ENCODE measurements around the gene L3HYPDH.
A peak's percentile ranks its signal among the peaks of the same experiment; 100 is the strongest.

L3HYPDH gene

GRCh38 chr14:59483819-59484638 lies at the start of gene L3HYPDH, which contains the start of gene JKAMP:
Gene L3HYPDH, minus strand, starts transcription at chr14:59484408. Its CDS starts 92 bp downstream, at chr14:59484316.
Gene JKAMP, plus strand, starts transcription at chr14:59484517. Its CDS starts 73 bp downstream, at chr14:59484590.
- H3K36me3 ChIP-seq (ENCODE audit: control insufficient read depth in 5 of 5, insufficient read depth in 5 of 5, low read length in 5 of 5), result peaks cover 4 to 18% (median 8%) of the 10 kb centered on the region in 5 donors
- H3K9ac ChIP-seq (ENCODE audit: low read length in 5 of 5), result peak within 1 kb of the TSS; percentile 78 to 94 (median 90)
- peaks cover 0 to 61% (median 59%) of the 10 kb centered on the region in 5 donors for H3K4me1 ChIP-seq (ENCODE audit: control insufficient read depth in 5 of 5, insufficient read depth in 5 of 5, low read length in 5 of 5)
- peak within 1 kb of the TSS; percentile 83 to 98 (median 92) for H3K4me3 ChIP-seq (ENCODE audit: low read depth in 1 of 5, low read length in 5 of 5)
- H3K27ac ChIP-seq (ENCODE audit: low read depth, low read length), result peak within 1 kb of the TSS; percentile 95
- H3K9me3 ChIP-seq (ENCODE audit: control insufficient read depth in 5 of 5, low read length in 5 of 5), result no peaks in the 10 kb centered on the region
- no peaks in the 10 kb centered on the region for H3K27me3 ChIP-seq (ENCODE audit: control insufficient read depth in 5 of 5, insufficient read depth in 4 of 5, low read length in 5 of 5)

- H3K9me3 ChIP-seq (ENCODE audit: control insufficient read depth in 5 of 5, low read length in 5 of 5), result peaks cover 0 to 4% (median 0%) of the 10 kb centered on the region in 5 donors
- H3K27ac ChIP-seq (ENCODE audit: low read depth, low read length), result no peak overlapping the region
- no peak overlapping the region for H3K4me3 ChIP-seq (ENCODE audit: low read depth in 1 of 5, low read length in 5 of 5)
- no peaks in the 10 kb centered on the region for H3K27me3 ChIP-seq (ENCODE audit: control insufficient read depth in 5 of 5, insufficient read depth in 4 of 5, low read length in 5 of 5)
- H3K4me1 ChIP-seq (ENCODE audit: control insufficient read depth in 5 of 5, insufficient read depth in 5 of 5, low read length in 5 of 5), result no peaks in the 10 kb centered on the region
- no peak overlapping the region for H3K9ac ChIP-seq (ENCODE audit: low read length in 5 of 5)
- no peaks in the 10 kb centered on the region for H3K36me3 ChIP-seq (ENCODE audit: control insufficient read depth in 5 of 5, insufficient read depth in 5 of 5, low read length in 5 of 5)
Measured at GRCh38 chr14:59532419-59532818, 48.2 kb upstream of the L3HYPDH start.

GRCh38 chr14:59530349-59530748 lies 46.1 kb upstream of the L3HYPDH start:
- Histone ChIP-seq H3K4me3 (ENCODE audit: low read depth in 1 of 5, low read length in 5 of 5) (no peak overlapping the region), H3K4me1 (ENCODE audit: control insufficient read depth in 5 of 5, insufficient read depth in 5 of 5, low read length in 5 of 5) (no peaks in the 10 kb centered on the region), H3K27me3 (ENCODE audit: control insufficient read depth in 5 of 5, insufficient read depth in 4 of 5, low read length in 5 of 5) (no peaks in the 10 kb centered on the region), H3K9ac (ENCODE audit: low read length in 5 of 5) (no peak overlapping the region), H3K9me3 (ENCODE audit: control insufficient read depth in 5 of 5, low read length in 5 of 5) (peaks cover 0 to 4% (median 0%) of the 10 kb centered on the region in 5 donors), H3K36me3 (ENCODE audit: control insufficient read depth in 5 of 5, insufficient read depth in 5 of 5, low read length in 5 of 5) (no peaks in the 10 kb centered on the region), H3K27ac (ENCODE audit: low read depth, low read length) (no peak overlapping the region)

- Histone ChIP-seq H3K9ac (ENCODE audit: low read length in 5 of 5) (no peak overlapping the region), H3K4me3 (ENCODE audit: low read depth in 1 of 5, low read length in 5 of 5) (no peak overlapping the region), H3K27me3 (ENCODE audit: control insufficient read depth in 5 of 5, insufficient read depth in 4 of 5, low read length in 5 of 5) (no peaks in the 10 kb centered on the region), H3K27ac (ENCODE audit: low read depth, low read length) (no peak overlapping the region), H3K4me1 (ENCODE audit: control insufficient read depth in 5 of 5, insufficient read depth in 5 of 5, low read length in 5 of 5) (no peaks in the 10 kb centered on the region), H3K36me3 (ENCODE audit: control insufficient read depth in 5 of 5, insufficient read depth in 5 of 5, low read length in 5 of 5) (no peaks in the 10 kb centered on the region), H3K9me3 (ENCODE audit: control insufficient read depth in 5 of 5, low read length in 5 of 5) (peaks cover 0 to 4% (median 0%) of the 10 kb centered on the region in 5 donors)
Measured at GRCh38 chr14:59529189-59529588, 45.0 kb upstream of the L3HYPDH start.

- Histone ChIP-seq H3K27me3 (ENCODE audit: control insufficient read depth in 5 of 5, insufficient read depth in 4 of 5, low read length in 5 of 5) (no peaks in the 10 kb centered on the region), H3K9ac (ENCODE audit: low read length in 5 of 5) (no peak overlapping the region), H3K4me3 (ENCODE audit: low read depth in 1 of 5, low read length in 5 of 5) (no peak overlapping the region), H3K4me1 (ENCODE audit: control insufficient read depth in 5 of 5, insufficient read depth in 5 of 5, low read length in 5 of 5) (no peaks in the 10 kb centered on the region), H3K36me3 (ENCODE audit: control insufficient read depth in 5 of 5, insufficient read depth in 5 of 5, low read length in 5 of 5) (no peaks in the 10 kb centered on the region), H3K9me3 (ENCODE audit: control insufficient read depth in 5 of 5, low read length in 5 of 5) (no peaks in the 10 kb centered on the region), H3K27ac (ENCODE audit: low read depth, low read length) (no peak overlapping the region)
Measured at GRCh38 chr14:59520224-59520623, 36.0 kb upstream of the L3HYPDH start.

DNA sequence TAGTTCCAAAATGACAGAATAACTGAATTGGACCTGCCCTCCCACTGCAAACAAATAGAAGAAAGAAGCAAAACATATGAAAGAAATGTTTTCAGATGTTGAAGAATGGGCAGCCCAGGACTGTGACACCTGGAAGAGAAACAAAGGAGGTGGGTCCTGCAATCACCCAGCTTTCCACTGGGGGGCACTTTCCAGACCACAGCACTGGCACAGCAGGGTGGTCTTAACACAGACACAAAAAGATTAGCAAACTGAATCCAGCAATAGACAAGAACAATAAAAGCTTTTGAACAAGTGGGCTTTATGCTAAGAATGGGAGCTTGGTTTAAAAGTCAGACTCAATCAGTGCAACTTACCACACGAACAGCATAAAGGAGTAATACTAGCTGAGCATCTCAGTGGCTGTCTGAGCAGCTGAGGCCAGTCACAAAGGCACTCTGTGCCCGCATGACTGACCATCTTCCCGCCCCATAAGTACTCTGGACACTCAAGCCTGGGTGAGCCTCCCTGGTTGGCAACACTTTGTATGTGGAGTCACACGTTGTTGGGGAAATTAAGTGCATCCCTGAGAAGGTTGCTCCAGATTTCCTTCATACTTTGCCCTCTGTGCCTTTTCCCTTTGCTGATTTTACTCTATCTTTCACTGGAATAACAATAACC lies 27.8 kb upstream of the L3HYPDH start:
- Histone ChIP-seq H3K27ac (ENCODE audit: low read depth, low read length) (no peak overlapping the region), H3K4me1 (ENCODE audit: control insufficient read depth in 5 of 5, insufficient read depth in 5 of 5, low read length in 5 of 5) (peaks cover 0 to 2% (median 0%) of the 10 kb centered on the region in 5 donors)

DNA sequence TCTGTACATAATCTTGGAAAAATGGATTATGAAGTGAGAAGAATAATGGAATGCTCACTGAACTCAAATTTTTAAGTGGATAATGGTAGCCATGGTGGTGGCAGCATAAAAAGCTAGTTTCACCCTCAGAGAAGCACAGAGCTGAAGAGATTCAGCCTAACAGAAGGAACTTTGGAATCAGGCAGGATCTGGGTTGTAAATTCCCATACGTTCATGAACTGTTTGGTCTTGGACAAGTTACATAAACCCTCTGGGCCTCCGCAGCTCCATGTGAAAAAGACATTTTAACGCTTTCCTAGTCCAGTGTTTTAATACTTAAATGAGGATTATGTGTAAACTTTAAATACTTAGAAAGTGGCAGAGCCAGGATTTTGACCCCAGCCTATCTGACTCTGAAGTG lies 26.8 kb upstream of the L3HYPDH start:
- H3K36me3 ChIP-seq (ENCODE audit: control insufficient read depth in 5 of 5, insufficient read depth in 5 of 5, low read length in 5 of 5), result no peaks in the 10 kb centered on the region

More for the DNA sequence above, 27.8 kb upstream of the L3HYPDH start:
- Histone ChIP-seq H3K4me3 (ENCODE audit: low read depth in 1 of 5, low read length in 5 of 5) (no peak overlapping the region), H3K36me3 (ENCODE audit: control insufficient read depth in 5 of 5, insufficient read depth in 5 of 5, low read length in 5 of 5) (no peaks in the 10 kb centered on the region), H3K9ac (ENCODE audit: low read length in 5 of 5) (no peak overlapping the region), H3K27me3 (ENCODE audit: control insufficient read depth in 5 of 5, insufficient read depth in 4 of 5, low read length in 5 of 5) (no peaks in the 10 kb centered on the region), H3K9me3 (ENCODE audit: control insufficient read depth in 5 of 5, low read length in 5 of 5) (no peaks in the 10 kb centered on the region)

GRCh38 chr14:59510001-59510400 lies 25.8 kb upstream of the L3HYPDH start:
- Histone ChIP-seq H3K4me1 (ENCODE audit: control insufficient read depth in 5 of 5, insufficient read depth in 5 of 5, low read length in 5 of 5) (peaks cover 0 to 2% (median 0%) of the 10 kb centered on the region in 5 donors), H3K36me3 (ENCODE audit: control insufficient read depth in 5 of 5, insufficient read depth in 5 of 5, low read length in 5 of 5) (peaks cover 0 to 3% (median 0%) of the 10 kb centered on the region in 5 donors), H3K27me3 (ENCODE audit: control insufficient read depth in 5 of 5, insufficient read depth in 4 of 5, low read length in 5 of 5) (no peaks in the 10 kb centered on the region), H3K9me3 (ENCODE audit: control insufficient read depth in 5 of 5, low read length in 5 of 5) (no peaks in the 10 kb centered on the region), H3K27ac (ENCODE audit: low read depth, low read length) (no peak overlapping the region), H3K4me3 (ENCODE audit: low read depth in 1 of 5, low read length in 5 of 5) (no peak overlapping the region), H3K9ac (ENCODE audit: low read length in 5 of 5) (no peak overlapping the region)

More for the DNA sequence above, 26.8 kb upstream of the L3HYPDH start:
- Histone ChIP-seq H3K27me3 (ENCODE audit: control insufficient read depth in 5 of 5, insufficient read depth in 4 of 5, low read length in 5 of 5) (no peaks in the 10 kb centered on the region), H3K9ac (ENCODE audit: low read length in 5 of 5) (no peak overlapping the region), H3K4me3 (ENCODE audit: low read depth in 1 of 5, low read length in 5 of 5) (no peak overlapping the region), H3K9me3 (ENCODE audit: control insufficient read depth in 5 of 5, low read length in 5 of 5) (no peaks in the 10 kb centered on the region), H3K4me1 (ENCODE audit: control insufficient read depth in 5 of 5, insufficient read depth in 5 of 5, low read length in 5 of 5) (peaks cover 0 to 2% (median 0%) of the 10 kb centered on the region in 5 donors), H3K27ac (ENCODE audit: low read depth, low read length) (no peak overlapping the region)

GRCh38 chr14:59509101-59509500 lies 24.9 kb upstream of the L3HYPDH start:
- Histone ChIP-seq H3K9me3 (ENCODE audit: control insufficient read depth in 5 of 5, low read length in 5 of 5) (no peaks in the 10 kb centered on the region), H3K36me3 (ENCODE audit: control insufficient read depth in 5 of 5, insufficient read depth in 5 of 5, low read length in 5 of 5) (peaks cover 2 to 11% (median 2%) of the 10 kb centered on the region in 5 donors), H3K27me3 (ENCODE audit: control insufficient read depth in 5 of 5, insufficient read depth in 4 of 5, low read length in 5 of 5) (no peaks in the 10 kb centered on the region), H3K27ac (ENCODE audit: low read depth, low read length) (no peak overlapping the region), H3K9ac (ENCODE audit: low read length in 5 of 5) (no peak overlapping the region), H3K4me3 (ENCODE audit: low read depth in 1 of 5, low read length in 5 of 5) (no peak overlapping the region), H3K4me1 (ENCODE audit: control insufficient read depth in 5 of 5, insufficient read depth in 5 of 5, low read length in 5 of 5) (peaks cover 0 to 2% (median 0%) of the 10 kb centered on the region in 5 donors)

GRCh38 chr14:59507752-59508103 lies 23.5 kb upstream of the L3HYPDH start:
- H3K36me3 ChIP-seq (ENCODE audit: control insufficient read depth in 5 of 5, insufficient read depth in 5 of 5, low read length in 5 of 5), result peaks cover 9 to 23% (median 11%) of the 10 kb centered on the region in 5 donors
- no peaks in the 10 kb centered on the region for H3K9me3 ChIP-seq (ENCODE audit: control insufficient read depth in 5 of 5, low read length in 5 of 5)
- H3K9ac ChIP-seq (ENCODE audit: low read length in 5 of 5), result no peak overlapping the region
- H3K4me1 ChIP-seq (ENCODE audit: control insufficient read depth in 5 of 5, insufficient read depth in 5 of 5, low read length in 5 of 5), result peaks cover 0 to 2% (median 0%) of the 10 kb centered on the region in 5 donors
- no peaks in the 10 kb centered on the region for H3K27me3 ChIP-seq (ENCODE audit: control insufficient read depth in 5 of 5, insufficient read depth in 4 of 5, low read length in 5 of 5)
- no peak overlapping the region for H3K27ac ChIP-seq (ENCODE audit: low read depth, low read length)
- no peak overlapping the region for H3K4me3 ChIP-seq (ENCODE audit: low read depth in 1 of 5, low read length in 5 of 5)

Measured in subcutaneous abdominal adipose tissue (tissue), 5 donors.